C4-2B (cell line): Measurements from ENCODE around the gene NFAM1.
A peak's percentile ranks its signal among the peaks of the same experiment; 100 is the strongest.

Experiments
- H3K27ac ChIP-seq: fragments of 450-650 bp; 2 replicates; pipeline ENCODE4 v1.5.1; 2017
- ZFX ChIP-seq: fragments of 450-650 bp; IDR thresholded peaks from 2 replicates; pipeline ENCODE4 v1.6.1; 2017
- TF ChIP-seq, protein P1 (sequence below): fragments of 450-650 bp; conservative IDR thresholded peaks from 2 replicates; pipeline ENCODE4 v1.5.1; 2017; ENCODE audit warnings: mild to moderate bottlenecking

NFAM1 gene

GRCh38 chr22:42343121-42343454, 89.1 kb downstream of the NFAM1 start:
- TF ChIP-seq, protein P1, sequence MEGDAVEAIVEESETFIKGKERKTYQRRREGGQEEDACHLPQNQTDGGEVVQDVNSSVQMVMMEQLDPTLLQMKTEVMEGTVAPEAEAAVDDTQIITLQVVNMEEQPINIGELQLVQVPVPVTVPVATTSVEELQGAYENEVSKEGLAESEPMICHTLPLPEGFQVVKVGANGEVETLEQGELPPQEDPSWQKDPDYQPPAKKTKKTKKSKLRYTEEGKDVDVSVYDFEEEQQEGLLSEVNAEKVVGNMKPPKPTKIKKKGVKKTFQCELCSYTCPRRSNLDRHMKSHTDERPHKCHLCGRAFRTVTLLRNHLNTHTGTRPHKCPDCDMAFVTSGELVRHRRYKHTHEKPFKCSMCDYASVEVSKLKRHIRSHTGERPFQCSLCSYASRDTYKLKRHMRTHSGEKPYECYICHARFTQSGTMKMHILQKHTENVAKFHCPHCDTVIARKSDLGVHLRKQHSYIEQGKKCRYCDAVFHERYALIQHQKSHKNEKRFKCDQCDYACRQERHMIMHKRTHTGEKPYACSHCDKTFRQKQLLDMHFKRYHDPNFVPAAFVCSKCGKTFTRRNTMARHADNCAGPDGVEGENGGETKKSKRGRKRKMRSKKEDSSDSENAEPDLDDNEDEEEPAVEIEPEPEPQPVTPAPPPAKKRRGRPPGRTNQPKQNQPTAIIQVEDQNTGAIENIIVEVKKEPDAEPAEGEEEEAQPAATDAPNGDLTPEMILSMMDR: no peak
- TF ChIP-seq ZFX: no peak
- H3K27ac ChIP-seq: peak overlapping the region; percentile 43

DNA sequence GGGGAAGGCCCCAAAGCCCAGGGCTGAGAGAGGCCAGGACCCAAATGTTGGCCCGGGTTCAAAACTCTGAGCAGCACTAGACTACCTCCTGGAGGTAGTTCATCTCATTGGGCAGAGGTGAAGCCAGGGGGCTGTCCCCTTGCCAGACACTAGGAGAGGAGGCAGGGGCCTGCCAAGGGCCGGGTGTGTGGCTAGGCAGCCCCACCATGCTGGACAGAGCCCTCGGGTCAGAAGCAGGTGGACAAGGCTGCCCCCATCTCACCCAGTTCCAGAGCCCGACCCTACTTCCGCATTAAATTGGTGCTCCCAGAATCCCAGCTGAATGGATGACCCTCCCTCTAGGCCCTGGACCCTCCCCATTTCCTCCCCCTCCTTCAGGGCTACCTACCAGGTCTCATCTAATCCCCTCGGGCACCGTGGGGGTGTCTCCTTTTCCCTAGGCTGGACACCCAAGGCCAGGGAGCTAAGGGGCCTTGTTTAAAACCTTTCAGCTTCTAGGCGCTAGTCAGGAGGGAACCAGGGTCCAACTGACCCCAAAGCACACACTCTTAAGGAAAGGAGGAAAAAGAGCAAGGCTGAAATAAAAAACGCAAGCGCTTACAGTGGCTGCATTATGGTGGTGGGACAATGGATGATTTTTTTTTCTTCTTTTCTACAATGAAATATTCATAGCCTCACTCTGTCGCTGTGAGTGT, 89.6 kb downstream of the NFAM1 start:
- H3K27ac ChIP-seq: peak overlapping the region; percentile 43
- TF ChIP-seq, protein P1: no peak
- no peak for TF ChIP-seq ZFX

- TF ChIP-seq, protein P1: no peak
- no peak for TF ChIP-seq ZFX
- H3K27ac ChIP-seq: no peak overlapping the region
Measured at GRCh38 chr22:42341779-42342178, 90.4 kb downstream of the NFAM1 start.

DNA sequence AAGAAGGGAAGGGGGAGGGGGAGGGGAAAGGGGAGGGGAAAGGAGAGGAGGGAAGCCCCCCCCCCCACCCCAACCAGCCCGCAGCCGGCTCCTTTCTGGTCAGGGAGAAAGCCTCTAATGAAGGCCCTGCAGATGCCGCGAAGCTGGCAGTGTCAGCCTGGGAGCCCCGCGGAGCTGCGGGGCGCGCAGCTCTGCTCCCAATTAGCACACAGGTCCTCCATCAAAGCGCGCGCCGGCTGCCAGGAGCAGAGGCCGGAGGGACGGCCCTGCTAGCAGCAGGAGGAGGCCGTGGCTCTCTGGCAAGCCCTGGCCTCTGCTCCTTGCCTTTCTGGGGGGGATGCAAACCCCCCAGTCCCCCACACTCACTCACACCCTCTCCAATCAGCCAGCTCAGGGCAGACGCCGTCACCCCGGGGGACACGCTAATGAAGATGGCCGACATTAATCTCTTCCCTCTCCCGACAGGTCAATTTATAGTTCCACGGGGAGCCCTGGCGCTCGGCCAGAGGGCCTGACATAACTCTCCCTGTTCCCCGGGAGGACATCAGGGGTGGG, 91.3 kb downstream of the NFAM1 start:
- TF ChIP-seq ZFX: no peak
- TF ChIP-seq, protein P1: no peak
- H3K27ac ChIP-seq: no peak overlapping the region

- TF ChIP-seq, protein P1: no peak
- TF ChIP-seq ZFX: no peak
- no peak overlapping the region for H3K27ac ChIP-seq
Measured at GRCh38 chr22:42340150-42340549, 92.1 kb downstream of the NFAM1 start.

- no peak overlapping the region for H3K27ac ChIP-seq
- no peak for TF ChIP-seq ZFX
- TF ChIP-seq, protein P1: no peak
Measured at GRCh38 chr22:42338479-42338878, 93.7 kb downstream of the NFAM1 start.

DNA sequence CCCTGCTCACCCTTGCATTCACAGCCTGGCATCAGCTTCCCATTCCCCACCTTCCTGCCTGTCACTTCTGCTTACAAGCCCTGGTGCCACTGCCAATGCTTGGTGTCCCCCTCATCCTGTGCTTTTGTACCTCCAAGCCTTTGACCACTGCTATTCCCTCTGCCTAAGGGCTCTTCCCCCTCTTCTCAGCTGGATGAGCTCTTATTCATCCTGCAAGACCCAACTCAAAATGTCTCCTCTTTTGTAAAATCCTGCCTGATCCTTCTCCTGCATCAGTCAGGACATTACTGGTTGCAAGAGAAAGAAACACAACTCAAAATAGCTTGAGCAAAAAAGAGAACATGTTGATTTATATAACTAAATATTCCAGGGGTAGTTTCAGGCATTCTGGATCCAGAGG, 94.8 kb downstream of the NFAM1 start:
- no peak overlapping the region for H3K27ac ChIP-seq
- TF ChIP-seq, protein P1: no peak
- no peak for TF ChIP-seq ZFX
